HG03045 (cell line): ENCODE data around the gene ENTREP3.

Experiments used
- ATAC-seq: cut with Tn5 transposase; IDR thresholded peaks from one replicate; pipeline ENCODE4 v1.9.1; 2021; ENCODE audit warnings: mild to moderate bottlenecking, moderate library complexity; ENCODE audit not compliant: unreplicated experiment

Gene ENTREP3

DNA sequence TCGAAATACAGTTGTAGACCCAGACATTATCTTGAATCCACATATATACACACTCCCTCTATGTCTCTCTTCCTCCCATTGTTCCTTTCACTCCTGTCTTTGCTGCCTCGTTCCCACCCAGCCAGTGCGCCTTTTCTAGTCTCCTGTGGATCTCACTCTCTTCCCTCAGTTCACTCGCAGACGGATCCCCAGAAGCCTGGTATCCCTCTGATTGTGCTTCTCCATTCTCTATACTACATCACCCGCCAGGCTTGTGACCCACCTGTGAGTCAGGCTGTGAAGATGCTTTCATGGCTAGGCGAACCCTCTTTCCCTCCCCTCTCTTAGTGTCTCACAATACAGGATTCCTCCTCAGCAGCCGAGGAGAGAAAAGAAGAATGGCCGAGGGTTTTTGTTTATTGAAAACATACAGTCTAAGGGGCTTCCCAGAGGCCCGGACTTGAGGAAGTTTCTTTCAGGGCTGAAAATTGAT, 23.4 kb upstream of the ENTREP3 start:
- no peak for ATAC-seq

GRCh38 chr1:155277902-155278688, 22.8 kb upstream of the ENTREP3 start:
- no peak for ATAC-seq

GRCh38 chr1:155277070-155277901, 22.0 kb upstream of the ENTREP3 start, which contains the start of gene HCN3:
HCN3 (plus strand) TSS chr1:155277463; CDS start chr1:155277591, 128 bp downstream.
- peak; percentile 71 for ATAC-seq

- ATAC-seq: peak; percentile 83
These were observed 18.3 kb upstream of the ENTREP3 start, which contains the start of gene CLK2 for GRCh38 chr1:155273343-155274245. CLK2 (minus strand) TSS chr1:155273504; CDS start chr1:155270977, 2,527 bp downstream.

DNA sequence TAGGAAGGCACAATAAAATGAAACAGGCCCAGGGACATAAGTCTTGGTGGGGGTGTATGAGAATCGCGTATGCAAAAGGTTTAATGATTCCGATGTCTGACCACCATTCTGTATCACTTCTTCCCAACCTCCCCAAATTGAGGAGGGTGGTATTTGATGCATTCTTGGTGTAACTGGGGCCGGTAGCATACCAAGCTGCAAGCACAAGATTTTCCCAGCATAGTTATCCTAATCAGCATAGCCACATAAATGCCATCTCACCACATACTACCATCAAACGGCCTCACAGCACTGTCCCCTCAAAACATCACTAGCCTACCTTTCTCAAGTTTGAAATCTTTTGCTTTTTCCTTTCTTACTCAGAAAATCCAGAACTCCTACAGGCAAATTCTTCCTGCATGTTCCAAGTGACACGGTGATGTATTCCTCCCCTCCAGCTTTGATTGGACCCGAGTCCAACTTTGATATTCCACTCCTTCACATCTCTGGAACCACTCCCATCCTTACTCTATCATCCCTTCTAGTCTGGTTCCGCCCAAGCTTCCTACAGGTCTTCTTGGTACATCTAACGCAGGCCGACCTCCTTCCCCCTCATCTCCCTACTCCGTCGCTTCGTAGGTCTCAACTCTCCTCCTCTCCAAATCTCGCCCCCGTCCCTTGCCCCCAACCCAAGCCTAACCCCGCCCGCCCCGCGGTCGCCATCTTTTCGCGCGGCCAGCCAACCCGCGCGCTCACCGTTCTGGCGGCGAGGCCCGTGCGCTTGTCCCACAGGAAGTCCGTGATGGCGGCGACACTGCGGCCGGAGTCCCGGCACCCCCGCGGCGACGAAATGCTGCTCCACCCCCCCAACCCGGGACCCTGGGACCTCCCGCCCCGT, 17.4 kb upstream of the ENTREP3 start:
- ATAC-seq: peak; percentile 23

DNA sequence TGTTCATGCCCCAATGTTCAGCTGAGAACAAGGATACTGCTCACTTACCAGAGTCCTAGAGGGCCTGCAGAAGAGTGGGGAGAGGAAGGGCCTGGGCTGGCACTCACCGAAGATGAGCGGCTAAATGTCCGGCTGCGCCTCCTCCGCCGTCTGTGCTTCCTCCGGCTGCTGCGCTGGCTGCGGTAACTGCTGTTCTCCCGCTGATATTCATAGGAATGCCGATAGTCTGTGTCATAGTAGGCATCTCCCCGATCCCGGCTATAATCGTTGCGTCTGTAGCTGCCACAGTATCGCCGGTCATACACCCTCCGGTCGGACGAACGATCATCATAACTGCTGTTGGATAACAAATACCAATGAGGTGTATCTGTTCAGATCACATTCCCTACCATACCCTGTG, 14.1 kb upstream of the ENTREP3 start:
- ATAC-seq: no peak

GRCh38 chr1:155268630-155269029, 13.3 kb upstream of the ENTREP3 start:
- no peak for ATAC-seq

- ATAC-seq: no peak
These were observed 12.1 kb upstream of the ENTREP3 start for GRCh38 chr1:155267373-155267772.

DNA sequence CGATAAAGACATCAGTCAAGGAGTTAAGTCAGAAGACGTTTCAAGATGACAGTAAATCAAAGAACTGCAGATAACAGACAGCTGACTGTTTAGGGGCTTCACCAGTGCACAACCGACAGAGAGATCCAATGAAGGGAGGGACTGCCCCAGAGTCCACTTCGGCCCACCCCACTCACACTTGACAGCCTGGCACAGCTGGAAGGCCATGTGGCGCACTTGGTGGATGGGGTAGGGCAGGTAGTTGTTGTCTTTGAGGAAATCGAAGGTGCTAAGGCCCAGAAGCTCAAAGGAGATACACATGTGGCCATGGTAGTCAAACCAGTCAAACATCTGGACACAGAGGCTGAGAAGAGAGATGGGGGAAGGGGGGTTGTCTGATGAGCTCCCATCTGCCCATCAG, 11.3 kb upstream of the ENTREP3 start:
- ATAC-seq: no peak

DNA sequence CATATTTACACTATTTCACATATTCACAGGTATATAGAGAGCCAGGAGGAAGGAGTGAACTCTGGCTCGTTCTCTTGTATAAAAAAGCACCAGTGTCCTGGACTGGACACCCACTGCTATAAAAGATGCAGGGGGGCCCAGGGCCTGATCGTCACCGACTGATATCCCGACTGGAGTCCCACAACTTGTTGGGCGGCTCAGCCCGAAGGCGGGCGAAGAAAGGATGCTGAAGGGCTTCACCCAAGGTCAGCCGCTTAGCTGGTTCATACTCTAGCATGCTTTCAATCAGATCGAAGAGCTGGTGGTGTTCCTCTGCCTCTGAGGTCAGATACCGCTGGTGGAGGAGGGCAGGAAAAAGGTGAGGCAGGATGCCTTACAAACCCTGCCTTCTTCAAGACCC, 7.8 kb upstream of the ENTREP3 start:
- no peak for ATAC-seq

- ATAC-seq: peak; percentile 90
These were observed 6.8 kb upstream of the ENTREP3 start, which contains the start of gene SCAMP3 for GRCh38 chr1:155261852-155262673. SCAMP3 (minus strand) TSS chr1:155262360; CDS start chr1:155262151, 209 bp downstream.

GRCh38 chr1:155261493-155261851, 6.2 kb upstream of the ENTREP3 start:
- peak; percentile 4 for ATAC-seq

GRCh38 chr1:155260276-155260675, 5.0 kb upstream of the ENTREP3 start:
- ATAC-seq: no peak

DNA sequence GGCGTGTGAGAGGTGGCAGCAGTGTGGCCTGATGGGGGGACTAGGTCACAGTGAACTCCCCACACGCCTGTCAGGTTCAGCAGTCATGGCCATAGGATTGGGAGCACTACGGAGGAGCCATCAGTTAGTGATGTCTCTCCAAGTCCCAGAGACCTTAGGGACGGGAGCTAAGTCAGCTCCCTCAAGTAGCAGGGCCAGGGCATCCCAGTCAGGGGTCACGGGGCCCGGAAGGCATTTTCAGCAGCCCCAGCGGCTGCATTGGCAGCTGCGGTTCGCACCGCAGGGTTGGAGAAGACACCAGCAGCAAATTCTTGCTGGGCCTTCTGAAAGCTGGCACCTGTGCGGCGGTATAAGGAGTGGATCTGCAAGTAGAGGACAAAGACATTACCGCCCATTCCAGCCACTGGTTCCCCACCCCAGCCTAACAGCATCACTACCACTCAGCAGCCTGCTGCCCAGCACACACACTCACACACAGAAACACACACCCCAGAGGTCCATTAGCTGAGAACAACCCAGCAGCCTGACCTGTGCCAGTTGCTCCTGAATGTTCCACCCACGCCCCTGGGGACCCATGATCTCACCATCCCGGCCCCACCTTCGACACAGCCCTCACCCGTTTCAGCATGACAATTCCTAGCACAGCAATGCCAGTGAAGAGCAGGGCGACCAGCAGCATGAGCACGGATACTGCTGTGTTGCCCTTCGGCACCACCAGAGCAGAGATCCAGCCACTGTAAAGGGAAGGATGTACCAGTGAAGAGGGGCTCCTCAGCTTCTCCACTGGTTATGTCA, 972 bp upstream of the ENTREP3 start:
- ATAC-seq: no peak

- ATAC-seq: no peak
These were observed 505 bp downstream of the ENTREP3 start for GRCh38 chr1:155254714-155255242.

- no peak for ATAC-seq
These were observed 1.0 kb downstream of the ENTREP3 start for GRCh38 chr1:155254228-155254713.

DNA sequence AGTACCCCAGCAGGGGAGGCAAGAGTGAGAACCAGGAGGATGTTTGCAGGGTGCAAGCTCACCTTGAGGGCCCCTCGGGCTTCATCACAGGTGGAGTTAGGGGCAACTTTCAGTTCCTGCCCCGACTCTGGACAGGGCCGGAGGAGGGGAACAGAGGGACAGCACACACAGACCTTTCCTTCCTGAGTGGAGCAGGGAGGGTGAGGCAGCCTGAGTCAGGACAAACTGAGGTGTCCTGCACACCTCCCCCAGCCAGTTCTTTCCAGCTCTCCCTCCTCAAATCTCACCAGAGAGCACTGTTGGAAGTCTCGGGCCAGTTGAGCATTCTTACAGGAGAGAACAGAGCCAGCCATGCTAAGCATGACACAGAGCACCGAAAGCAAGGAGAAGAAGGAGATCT, 1.5 kb downstream of the ENTREP3 start:
- no peak for ATAC-seq

DNA sequence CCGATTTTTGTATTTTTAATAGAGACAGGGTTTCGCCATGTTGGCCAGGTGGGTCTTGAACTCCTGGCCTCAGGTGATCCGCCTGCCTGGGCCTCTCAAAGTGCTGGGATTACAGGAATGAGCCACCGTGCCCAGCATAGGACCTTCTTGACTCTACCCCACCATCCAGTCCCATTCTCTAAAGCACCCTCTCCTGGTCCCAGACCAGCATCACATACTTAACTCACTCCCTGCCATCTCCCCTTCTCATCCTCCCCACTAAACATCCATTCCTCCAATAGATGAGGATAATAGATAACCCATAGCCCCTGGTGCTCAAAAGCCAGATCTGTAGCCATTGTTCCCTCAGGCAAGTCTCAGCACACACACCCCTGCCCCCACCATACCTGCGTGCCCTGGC, 2.1 kb downstream of the ENTREP3 start:
- ATAC-seq: no peak
